Activated naive CD4-positive, alpha-beta T cell treated with anti-CD3 and anti-CD28 coated beads, Interleukin-2, amount 50 U/mL, for 24 hours (primary cell): ENCODE measurements around the gene VAV3.
"Not testable (repeated sequence)": the region's sequence is repeated elsewhere in the genome, so short reads cannot be mapped to it uniquely, and the experiment has no call there.

ENCODE experiments used
- H3K27ac Mint-ChIP-seq: one replicate; pipeline ENCODE4 v1.8.0; 2021; ENCODE audit warnings: mild to moderate bottlenecking, mixed read lengths
- H3K27me3 Mint-ChIP-seq: one replicate; pipeline ENCODE4 v1.8.0; 2021; ENCODE audit warnings: mixed read lengths
- H3K36me3 Mint-ChIP-seq: one replicate; pipeline ENCODE4 v1.8.0; 2021; ENCODE audit warnings: mixed read lengths
- H3K4me1 Mint-ChIP-seq: one replicate; pipeline ENCODE4 v1.8.0; 2021; ENCODE audit warnings: mixed read lengths
- H3K4me3 Mint-ChIP-seq: one replicate; pipeline ENCODE4 v1.8.0; 2021; ENCODE audit warnings: mild to moderate bottlenecking, mixed read lengths
- H3K9me3 Mint-ChIP-seq: one replicate; pipeline ENCODE4 v1.8.0; 2021; ENCODE audit warnings: mixed read lengths

VAV3 gene, protein sequence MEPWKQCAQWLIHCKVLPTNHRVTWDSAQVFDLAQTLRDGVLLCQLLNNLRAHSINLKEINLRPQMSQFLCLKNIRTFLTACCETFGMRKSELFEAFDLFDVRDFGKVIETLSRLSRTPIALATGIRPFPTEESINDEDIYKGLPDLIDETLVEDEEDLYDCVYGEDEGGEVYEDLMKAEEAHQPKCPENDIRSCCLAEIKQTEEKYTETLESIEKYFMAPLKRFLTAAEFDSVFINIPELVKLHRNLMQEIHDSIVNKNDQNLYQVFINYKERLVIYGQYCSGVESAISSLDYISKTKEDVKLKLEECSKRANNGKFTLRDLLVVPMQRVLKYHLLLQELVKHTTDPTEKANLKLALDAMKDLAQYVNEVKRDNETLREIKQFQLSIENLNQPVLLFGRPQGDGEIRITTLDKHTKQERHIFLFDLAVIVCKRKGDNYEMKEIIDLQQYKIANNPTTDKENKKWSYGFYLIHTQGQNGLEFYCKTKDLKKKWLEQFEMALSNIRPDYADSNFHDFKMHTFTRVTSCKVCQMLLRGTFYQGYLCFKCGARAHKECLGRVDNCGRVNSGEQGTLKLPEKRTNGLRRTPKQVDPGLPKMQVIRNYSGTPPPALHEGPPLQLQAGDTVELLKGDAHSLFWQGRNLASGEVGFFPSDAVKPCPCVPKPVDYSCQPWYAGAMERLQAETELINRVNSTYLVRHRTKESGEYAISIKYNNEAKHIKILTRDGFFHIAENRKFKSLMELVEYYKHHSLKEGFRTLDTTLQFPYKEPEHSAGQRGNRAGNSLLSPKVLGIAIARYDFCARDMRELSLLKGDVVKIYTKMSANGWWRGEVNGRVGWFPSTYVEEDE

GRCh38 chr1:107965110-107965991 is at the start of gene VAV3:
VAV3 (minus strand) TSS chr1:107965180; CDS start chr1:107964869, 311 bp downstream.
- Mint-ChIP-seq H3K27ac (peak within 1 kb of the TSS; percentile 93), H3K4me1 (peaks cover 26% of the 10 kb centered on the region), H3K9me3 (no peaks in the 10 kb centered on the region), H3K36me3 (peaks cover 2% of the 10 kb centered on the region), H3K4me3 (peak within 1 kb of the TSS; percentile 90), H3K27me3 (no peaks in the 10 kb centered on the region)

- peaks cover 32% of the 10 kb centered on the region for H3K4me1 Mint-ChIP-seq
- H3K36me3 Mint-ChIP-seq: no peaks in the 10 kb centered on the region
- no peak overlapping the region for H3K4me3 Mint-ChIP-seq
- H3K27ac Mint-ChIP-seq: no peak overlapping the region
- no peaks in the 10 kb centered on the region for H3K27me3 Mint-ChIP-seq
- no peaks in the 10 kb centered on the region for H3K9me3 Mint-ChIP-seq
Observed at GRCh38 chr1:108012553-108012952, 47.6 kb upstream of the VAV3 start.

DNA sequence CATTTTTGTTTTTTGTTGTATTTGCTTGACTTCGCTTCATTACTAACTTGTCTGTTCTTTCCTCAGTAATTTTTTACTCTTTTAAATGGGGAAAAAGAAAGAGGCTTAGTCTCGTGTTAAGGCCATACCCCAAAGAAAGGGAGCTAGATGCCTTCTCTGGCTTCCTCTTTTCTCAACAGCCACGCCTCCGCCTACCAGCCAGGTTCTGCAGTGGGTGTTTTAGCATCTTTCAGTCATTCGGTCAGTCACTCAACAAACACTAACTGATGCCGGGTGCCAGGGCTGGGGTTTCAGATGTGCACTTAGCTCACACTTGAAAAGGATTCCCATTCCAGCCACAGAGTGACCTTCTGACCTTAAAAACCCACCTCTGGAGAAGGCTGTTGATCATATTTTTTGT is 46.3 kb upstream of the VAV3 start:
- Mint-ChIP-seq H3K36me3 (no peaks in the 10 kb centered on the region), H3K9me3 (no peaks in the 10 kb centered on the region), H3K4me3 (no peak overlapping the region), H3K27ac (no peak overlapping the region), H3K27me3 (no peaks in the 10 kb centered on the region), H3K4me1 (peaks cover 32% of the 10 kb centered on the region)

DNA sequence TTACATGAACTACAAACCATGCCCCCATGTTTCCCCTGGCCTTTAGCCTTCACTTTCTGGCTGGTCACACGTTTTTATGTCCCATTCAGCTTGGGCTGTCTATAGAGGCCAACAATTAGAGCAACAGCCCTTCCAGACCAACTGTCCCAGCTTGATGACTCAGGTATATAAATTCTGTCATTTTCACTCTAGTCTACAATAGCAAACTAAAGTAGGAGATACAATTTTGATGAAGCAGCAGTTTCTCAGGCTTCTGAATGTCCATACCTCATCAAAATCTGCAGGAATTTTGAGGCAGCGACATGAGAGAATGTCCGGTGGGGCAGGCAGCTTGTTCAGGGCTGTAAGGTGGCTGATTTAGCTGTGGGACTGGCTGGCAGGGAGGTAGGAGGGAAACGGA is 45.6 kb upstream of the VAV3 start:
- Mint-ChIP-seq H3K9me3 (no peaks in the 10 kb centered on the region), H3K36me3 (no peaks in the 10 kb centered on the region), H3K4me3 (no peak overlapping the region), H3K27me3 (no peaks in the 10 kb centered on the region), H3K4me1 (peaks cover 32% of the 10 kb centered on the region), H3K27ac (peak overlapping the region; percentile 63)

GRCh38 chr1:108009603-108010195 is 44.7 kb upstream of the VAV3 start:
- Mint-ChIP-seq H3K4me3 (no peak overlapping the region), H3K9me3 (no peaks in the 10 kb centered on the region), H3K27me3 (no peaks in the 10 kb centered on the region), H3K36me3 (no peaks in the 10 kb centered on the region), H3K4me1 (peaks cover 32% of the 10 kb centered on the region), H3K27ac (peak overlapping the region; percentile 37)

DNA sequence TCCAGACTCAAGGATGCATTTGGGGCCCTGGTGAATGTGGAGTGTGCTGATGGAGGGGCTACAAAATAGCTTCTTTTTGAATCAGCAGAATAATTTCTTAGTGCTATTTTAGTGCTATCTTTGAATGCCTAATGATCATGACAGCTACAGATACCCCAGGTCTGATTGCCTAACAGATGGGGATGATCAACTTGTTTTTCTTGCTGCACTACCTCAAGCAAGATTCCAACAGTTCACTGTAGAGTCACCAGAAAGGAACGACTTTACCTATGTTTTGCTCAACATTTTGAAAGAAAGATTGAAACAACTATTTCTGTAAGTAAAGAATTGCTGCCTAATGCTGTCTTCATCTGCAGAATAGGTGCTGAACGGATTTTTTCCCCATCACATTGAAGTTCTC is 42.6 kb upstream of the VAV3 start:
- Mint-ChIP-seq H3K4me1 (peaks cover 32% of the 10 kb centered on the region), H3K27ac (no peak overlapping the region), H3K9me3 (no peaks in the 10 kb centered on the region), H3K4me3 (no peak overlapping the region), H3K36me3 (no peaks in the 10 kb centered on the region), H3K27me3 (no peaks in the 10 kb centered on the region)

DNA sequence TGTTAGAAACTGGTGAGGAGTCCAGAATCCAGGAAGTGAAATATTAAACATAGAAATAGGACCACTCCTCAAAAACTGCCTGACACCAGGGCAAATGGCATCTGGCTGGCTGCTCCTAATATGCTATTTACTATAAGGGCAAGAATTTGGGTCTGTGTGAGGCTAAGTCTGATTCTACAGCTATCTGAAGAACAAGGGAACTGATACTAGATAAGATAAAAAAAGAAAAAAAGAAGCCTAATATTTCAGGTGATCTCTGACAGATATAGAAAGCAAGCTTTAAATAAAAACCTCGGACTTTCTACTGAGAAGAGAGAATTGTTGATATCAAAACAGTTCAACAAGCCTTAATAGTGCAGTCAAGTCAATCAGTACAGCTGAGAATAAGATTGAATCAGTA is 42.1 kb upstream of the VAV3 start:
- no peaks in the 10 kb centered on the region for H3K27me3 Mint-ChIP-seq
- no peak overlapping the region for H3K4me3 Mint-ChIP-seq
- H3K36me3 Mint-ChIP-seq: no peaks in the 10 kb centered on the region
- H3K4me1 Mint-ChIP-seq: peaks cover 32% of the 10 kb centered on the region
- H3K27ac Mint-ChIP-seq: no peak overlapping the region
- H3K9me3 Mint-ChIP-seq: no peaks in the 10 kb centered on the region

DNA sequence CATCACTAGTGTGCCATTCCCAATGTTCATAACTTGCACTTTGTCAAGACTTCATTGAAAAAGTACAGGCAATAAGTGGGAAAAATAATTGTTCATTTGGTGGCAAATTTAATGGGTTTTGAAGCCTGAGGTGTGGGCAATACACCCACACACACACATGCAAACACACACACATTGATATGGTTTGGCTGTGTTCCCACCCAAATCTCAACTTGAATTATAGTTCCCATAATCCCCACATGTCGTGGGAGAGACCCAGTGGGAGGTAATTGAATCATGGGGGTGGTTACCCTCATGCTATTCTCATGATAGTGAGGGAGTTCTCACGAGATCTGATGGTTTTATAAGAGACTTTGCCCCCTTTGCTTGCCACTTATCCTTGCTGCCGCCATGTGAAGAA is 39.9 kb upstream of the VAV3 start:
- not testable (repeated sequence) for H3K9me3 Mint-ChIP-seq, H3K36me3 Mint-ChIP-seq, H3K27me3 Mint-ChIP-seq, H3K27ac Mint-ChIP-seq, H3K4me3 Mint-ChIP-seq
- H3K4me1 Mint-ChIP-seq: peaks cover 22% of the 10 kb centered on the region

- no peak overlapping the region for H3K27ac Mint-ChIP-seq
- H3K4me1 Mint-ChIP-seq: no peaks in the 10 kb centered on the region
- H3K36me3 Mint-ChIP-seq: no peaks in the 10 kb centered on the region
- H3K4me3 Mint-ChIP-seq: no peak overlapping the region
- no peaks in the 10 kb centered on the region for H3K27me3 Mint-ChIP-seq
- H3K9me3 Mint-ChIP-seq: no peaks in the 10 kb centered on the region
Observed at GRCh38 chr1:108000620-108001111, 35.7 kb upstream of the VAV3 start.

DNA sequence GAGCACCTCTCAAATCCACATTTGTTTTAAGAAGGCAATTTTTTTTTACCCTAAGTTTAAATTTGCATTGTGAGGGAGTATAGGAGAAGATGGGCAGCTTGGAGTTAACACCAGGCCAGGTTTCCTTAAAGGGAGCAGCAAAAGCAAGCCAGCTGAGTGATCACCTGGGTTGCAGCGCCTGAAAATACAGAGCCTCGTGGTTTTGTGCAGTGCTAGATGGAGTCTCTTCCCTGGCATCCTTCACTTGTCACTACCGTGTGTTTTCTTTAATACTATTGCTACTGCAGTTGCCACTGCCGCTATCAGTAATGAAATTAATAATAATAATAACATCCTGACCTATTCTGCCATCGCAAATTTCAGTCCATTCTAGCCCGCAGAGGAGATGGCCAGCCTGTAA is 35.2 kb upstream of the VAV3 start:
- Mint-ChIP-seq H3K27me3 (no peaks in the 10 kb centered on the region), H3K9me3 (no peaks in the 10 kb centered on the region), H3K27ac (no peak overlapping the region), H3K36me3 (no peaks in the 10 kb centered on the region), H3K4me1 (no peaks in the 10 kb centered on the region), H3K4me3 (no peak overlapping the region)

- no peaks in the 10 kb centered on the region for H3K9me3 Mint-ChIP-seq
- no peak overlapping the region for H3K4me3 Mint-ChIP-seq
- H3K4me1 Mint-ChIP-seq: no peaks in the 10 kb centered on the region
- no peaks in the 10 kb centered on the region for H3K36me3 Mint-ChIP-seq
- H3K27me3 Mint-ChIP-seq: no peaks in the 10 kb centered on the region
- H3K27ac Mint-ChIP-seq: no peak overlapping the region
Observed at GRCh38 chr1:107997866-107998265, 32.9 kb upstream of the VAV3 start.

DNA sequence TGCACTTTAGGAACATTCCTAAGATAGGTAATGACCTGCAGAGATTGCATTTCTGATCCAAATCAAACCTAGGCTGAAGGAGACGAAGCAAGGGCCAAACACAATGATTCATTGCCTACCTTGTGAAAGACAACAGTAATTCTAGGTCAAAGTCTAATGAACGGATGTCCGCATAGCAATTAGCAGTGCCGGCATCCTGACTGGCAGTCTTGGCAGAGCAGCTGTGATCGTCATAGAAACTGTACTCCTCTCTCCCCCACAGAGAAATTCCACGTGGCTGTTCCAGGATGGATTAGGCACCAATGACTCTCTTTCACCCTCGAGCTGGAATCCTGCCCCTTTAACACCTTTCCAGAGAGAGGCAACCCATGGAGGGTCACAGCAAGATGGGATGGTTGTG is 28.9 kb upstream of the VAV3 start:
- no peaks in the 10 kb centered on the region for H3K9me3 Mint-ChIP-seq
- no peaks in the 10 kb centered on the region for H3K36me3 Mint-ChIP-seq
- no peaks in the 10 kb centered on the region for H3K4me1 Mint-ChIP-seq
- no peak overlapping the region for H3K4me3 Mint-ChIP-seq
- no peaks in the 10 kb centered on the region for H3K27me3 Mint-ChIP-seq
- no peak overlapping the region for H3K27ac Mint-ChIP-seq

GRCh38 chr1:107992347-107992746 is 27.4 kb upstream of the VAV3 start:
- no peak overlapping the region for H3K27ac Mint-ChIP-seq
- H3K4me3 Mint-ChIP-seq: no peak overlapping the region
- no peaks in the 10 kb centered on the region for H3K27me3 Mint-ChIP-seq
- H3K36me3 Mint-ChIP-seq: no peaks in the 10 kb centered on the region
- no peaks in the 10 kb centered on the region for H3K9me3 Mint-ChIP-seq
- H3K4me1 Mint-ChIP-seq: no peaks in the 10 kb centered on the region

- H3K4me3 Mint-ChIP-seq: no peak overlapping the region
- H3K27me3 Mint-ChIP-seq: no peaks in the 10 kb centered on the region
- H3K36me3 Mint-ChIP-seq: no peaks in the 10 kb centered on the region
- H3K27ac Mint-ChIP-seq: no peak overlapping the region
- H3K4me1 Mint-ChIP-seq: no peaks in the 10 kb centered on the region
- H3K9me3 Mint-ChIP-seq: no peaks in the 10 kb centered on the region
Observed at GRCh38 chr1:107991371-107992066, 26.5 kb upstream of the VAV3 start.

DNA sequence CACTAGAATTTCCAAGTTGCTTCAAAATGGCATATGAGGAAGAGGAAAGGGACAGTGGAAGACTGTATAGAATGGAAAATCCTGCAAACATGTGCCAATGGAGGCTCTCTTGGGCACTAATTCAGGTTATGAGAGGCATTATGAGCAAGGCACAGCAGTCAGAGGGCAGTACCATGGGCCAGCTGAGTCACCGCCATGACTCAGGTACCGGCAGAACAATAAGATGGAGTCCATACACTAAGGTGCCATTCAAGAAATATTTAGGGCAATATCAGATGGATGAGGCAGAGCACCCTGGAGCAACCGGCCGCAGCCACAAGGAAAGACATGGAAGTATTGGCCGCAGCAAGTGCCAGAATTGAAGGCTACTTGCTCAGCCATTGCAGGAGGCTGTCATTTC is 25.6 kb upstream of the VAV3 start:
- H3K36me3 Mint-ChIP-seq: no peaks in the 10 kb centered on the region
- H3K9me3 Mint-ChIP-seq: no peaks in the 10 kb centered on the region
- no peak overlapping the region for H3K27ac Mint-ChIP-seq
- no peaks in the 10 kb centered on the region for H3K4me1 Mint-ChIP-seq
- no peaks in the 10 kb centered on the region for H3K27me3 Mint-ChIP-seq
- H3K4me3 Mint-ChIP-seq: no peak overlapping the region
